Metanephros (tissue), 1 donor: ENCODE results near the gene C10orf53. TPM values are rescaled to one million over a fixed set of nuclear protein-coding genes. Genes with fewer than 3 reads are reported as not detected.

Experiments used
- total RNA-seq: library from RNA; depleted of rRNA; stranded (reverse); fragments of >200 nt; gene quantifications from one replicate; pipeline ENCODE4 v1.2.3, GENCODE V29; 2014

Gene C10orf53, protein sequence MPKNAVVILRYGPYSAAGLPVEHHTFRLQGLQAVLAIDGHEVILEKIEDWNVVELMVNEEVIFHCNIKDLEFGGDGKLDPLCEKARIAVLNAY
- total RNA-seq, result not detected

DNA sequence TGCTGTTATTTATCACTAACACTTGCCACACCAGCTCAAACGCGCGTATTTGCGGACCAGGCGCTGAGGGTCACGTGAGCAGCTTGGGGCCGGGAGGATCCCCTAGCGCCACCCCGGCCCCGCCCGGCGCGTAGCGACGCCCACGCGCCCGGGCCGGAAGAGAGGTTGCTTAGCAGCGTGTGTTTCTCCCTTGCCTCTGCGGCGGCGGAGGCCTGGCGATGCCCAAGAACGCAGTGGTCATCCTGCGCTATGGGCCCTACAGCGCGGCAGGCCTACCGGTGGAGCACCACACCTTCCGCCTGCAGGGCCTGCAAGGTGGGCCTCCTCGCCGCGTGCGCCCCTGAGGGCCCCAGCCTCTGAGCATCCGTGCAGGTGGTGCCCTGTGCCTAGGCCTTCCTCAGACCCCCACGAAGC, at the start of gene C10orf53:
C10orf53 (plus strand) TSS at position 172 of the 414 bp plus-strand sequence; CDS start at position 219, 47 bp downstream.

Other genes starting within 250 kb of the C10orf53 start
- 20.7 TPM for gene ERCC6, start 140.5 kb upstream of the C10orf53 start, total RNA-seq
- gene SLC18A3, start 69.3 kb upstream of the C10orf53 start, total RNA-seq, result not detected
- gene CHAT, start 65.6 kb upstream of the C10orf53 start, total RNA-seq, result not detected
- gene OGDHL, start 82.7 kb downstream of the C10orf53 start, total RNA-seq, result 57.6 TPM